ENCODE data around the gene MRPL34.

Gene MRPL34

GRCh38 chr19:17337675-17338432 lies 32.2 kb downstream of the MRPL34 start:
- no peaks in the 10 kb centered on the region for H3K27me3 Mint-ChIP-seq
- DNase-seq: peak; percentile 32 to 47
- peaks cover 60% of the 10 kb centered on the region for H3K4me1 Mint-ChIP-seq
- H3K9me3 Mint-ChIP-seq: no peaks in the 10 kb centered on the region
- peak overlapping the region; percentile 91 to 95 for H3K4me3 Mint-ChIP-seq
- ATAC-seq: peak; percentile 2
- peak overlapping the region; percentile 80 to 96 for H3K27ac Mint-ChIP-seq

- peaks cover 53% of the 10 kb centered on the region for H3K4me1 Mint-ChIP-seq
- DNase-seq: no peak
- no peak for ATAC-seq
- H3K27ac Mint-ChIP-seq: peak overlapping the region in 1 of 2 donors; percentile 7
- H3K9me3 Mint-ChIP-seq: no peaks in the 10 kb centered on the region
- H3K27me3 Mint-ChIP-seq: no peaks in the 10 kb centered on the region
- peak overlapping the region; percentile 91 to 95 for H3K4me3 Mint-ChIP-seq
These were observed 32.9 kb downstream of the MRPL34 start for GRCh38 chr19:17338433-17339078.

- H3K27me3 Mint-ChIP-seq: no peaks in the 10 kb centered on the region
- peak overlapping the region; percentile 91 to 95 for H3K4me3 Mint-ChIP-seq
- peaks cover 47% of the 10 kb centered on the region for H3K4me1 Mint-ChIP-seq
- ATAC-seq (no peak), DNase-seq (no peak)
- peak overlapping the region in 1 of 2 donors; percentile 7 for H3K27ac Mint-ChIP-seq
- H3K9me3 Mint-ChIP-seq: no peaks in the 10 kb centered on the region
These were observed 33.5 kb downstream of the MRPL34 start for GRCh38 chr19:17339088-17339741.

GRCh38 chr19:17340302-17340870 lies 34.7 kb downstream of the MRPL34 start:
- ATAC-seq: no peak
- peak overlapping the region in 1 of 2 donors; percentile 42 for H3K27ac Mint-ChIP-seq
- H3K4me3 Mint-ChIP-seq: no peak overlapping the region
- peaks cover 38% of the 10 kb centered on the region for H3K4me1 Mint-ChIP-seq
- H3K27me3 Mint-ChIP-seq: no peaks in the 10 kb centered on the region
- no peak for DNase-seq
- H3K9me3 Mint-ChIP-seq: no peaks in the 10 kb centered on the region

- H3K4me1 Mint-ChIP-seq: peaks cover 39% of the 10 kb centered on the region
- ATAC-seq: no peak
These were observed 35.2 kb downstream of the MRPL34 start for GRCh38 chr19:17340871-17341357.

GRCh38 chr19:17341386-17341785 lies 35.7 kb downstream of the MRPL34 start:
- DNase-seq (no peak), ATAC-seq (no peak)
- H3K27ac Mint-ChIP-seq: no peak overlapping the region
- H3K4me3 Mint-ChIP-seq: no peak overlapping the region
- no peaks in the 10 kb centered on the region for H3K9me3 Mint-ChIP-seq
- H3K4me1 Mint-ChIP-seq: peaks cover 39% of the 10 kb centered on the region
- H3K27me3 Mint-ChIP-seq: no peaks in the 10 kb centered on the region

More at GRCh38 chr19:17340871-17341357, 35.2 kb downstream of the MRPL34 start:
- no peak for DNase-seq
- Mint-ChIP-seq H3K27me3 (no peaks in the 10 kb centered on the region), H3K4me3 (no peak overlapping the region), H3K9me3 (no peaks in the 10 kb centered on the region), H3K27ac (no peak overlapping the region)

- Mint-ChIP-seq H3K4me1 (peaks cover 40% of the 10 kb centered on the region), H3K27ac (no peak overlapping the region), H3K27me3 (no peaks in the 10 kb centered on the region), H3K9me3 (no peaks in the 10 kb centered on the region), H3K4me3 (no peak overlapping the region)
- DNase-seq (no peak), ATAC-seq (no peak)
These were observed 36.2 kb downstream of the MRPL34 start for GRCh38 chr19:17341845-17342244.

- H3K4me1 Mint-ChIP-seq: peaks cover 17% of the 10 kb centered on the region
- peak overlapping the region in 1 of 2 donors; percentile 21 for H3K27ac Mint-ChIP-seq
- peak; percentile 82 to 83 for DNase-seq
- peaks cover 42% of the 10 kb centered on the region for H3K27me3 Mint-ChIP-seq
- H3K4me3 Mint-ChIP-seq: no peak overlapping the region
- no peaks in the 10 kb centered on the region for H3K9me3 Mint-ChIP-seq
- peak; percentile 97 for ATAC-seq
These were observed 40.5 kb downstream of the MRPL34 start for GRCh38 chr19:17346109-17346671.

- Mint-ChIP-seq H3K4me3 (no peak overlapping the region), H3K27ac (no peak overlapping the region), H3K9me3 (no peaks in the 10 kb centered on the region), H3K4me1 (peaks cover 24% of the 10 kb centered on the region), H3K27me3 (peaks cover 54% of the 10 kb centered on the region)
- DNase-seq (no peak), ATAC-seq (no peak)
These were observed 41.7 kb downstream of the MRPL34 start for GRCh38 chr19:17347361-17347760.

GRCh38 chr19:17347877-17348276 lies 42.2 kb downstream of the MRPL34 start:
- Mint-ChIP-seq H3K4me1 (peaks cover 24% of the 10 kb centered on the region), H3K27ac (no peak overlapping the region), H3K27me3 (peaks cover 59% of the 10 kb centered on the region), H3K4me3 (no peak overlapping the region), H3K9me3 (no peaks in the 10 kb centered on the region)
- ATAC-seq: no peak
- DNase-seq: no peak

GRCh38 chr19:17348700-17349099 lies 43.0 kb downstream of the MRPL34 start:
- H3K27me3 Mint-ChIP-seq: peaks cover 67% of the 10 kb centered on the region
- ATAC-seq (no peak), DNase-seq (no peak)
- no peaks in the 10 kb centered on the region for H3K9me3 Mint-ChIP-seq
- H3K4me3 Mint-ChIP-seq: no peak overlapping the region
- no peak overlapping the region for H3K27ac Mint-ChIP-seq
- H3K4me1 Mint-ChIP-seq: peaks cover 24% of the 10 kb centered on the region

- peaks cover 69% of the 10 kb centered on the region for H3K27me3 Mint-ChIP-seq
- peaks cover 15% of the 10 kb centered on the region for H3K4me1 Mint-ChIP-seq
- no peak for DNase-seq
- ATAC-seq: no peak
- no peak overlapping the region for H3K27ac Mint-ChIP-seq
- H3K9me3 Mint-ChIP-seq: no peaks in the 10 kb centered on the region
- H3K4me3 Mint-ChIP-seq: no peak overlapping the region
These were observed 46.3 kb downstream of the MRPL34 start for GRCh38 chr19:17351815-17352435.

GRCh38 chr19:17352608-17353280 lies 47.1 kb downstream of the MRPL34 start:
- Mint-ChIP-seq H3K27me3 (peaks cover 61% of the 10 kb centered on the region), H3K4me1 (peaks cover 15% of the 10 kb centered on the region), H3K27ac (peak overlapping the region in 1 of 2 donors; percentile 3), H3K9me3 (no peaks in the 10 kb centered on the region), H3K4me3 (no peak overlapping the region)
- ATAC-seq: no peak
- DNase-seq: no peak

- Mint-ChIP-seq H3K27ac (no peak overlapping the region), H3K4me1 (peaks cover 15% of the 10 kb centered on the region), H3K9me3 (no peaks in the 10 kb centered on the region), H3K27me3 (peaks cover 54% of the 10 kb centered on the region), H3K4me3 (peak overlapping the region in 1 of 2 donors; percentile 3)
- DNase-seq (no peak), ATAC-seq (no peak)
These were observed 47.7 kb downstream of the MRPL34 start for GRCh38 chr19:17353386-17353785.

Measured in stimulated activated naive CD8-positive, alpha-beta T cell treated with anti-CD3 and anti-CD28 coated beads, Interleukin-15, amount 100 ng/mL, for 72 hours (primary cell).